NB4 (cell line): ENCODE measurements around the gene NTM.

ENCODE experiments used
- DNase-seq: peaks from one replicate; pipeline ENCODE4 v3.0.0; 2010; ENCODE audit warnings: low read depth
- H3K4me3 ChIP-seq: one replicate; pipeline ENCODE4 v1.5.1; 2011; ENCODE audit warnings: mild to moderate bottlenecking, low read depth, low read length, moderate library complexity
- CTCF ChIP-seq: IDR thresholded peaks from one replicate; pipeline ENCODE4 v1.5.1; 2012; ENCODE audit warnings: low read depth, low read length
- MAX ChIP-seq: IDR thresholded peaks from 2 replicates; pipeline ENCODE4 v1.6.1; 2011; ENCODE audit warnings: low read depth, low read length
- MYC ChIP-seq: IDR thresholded peaks from 2 replicates; pipeline ENCODE4 v1.6.1; 2011; ENCODE audit warnings: low read depth, low read length
- POLR2A ChIP-seq: IDR thresholded peaks from 2 replicates; pipeline ENCODE4 v1.6.1; 2011; ENCODE audit warnings: mild to moderate bottlenecking; ENCODE audit not compliant: insufficient read length; ENCODE audit errors: extremely low read depth

NTM gene

GRCh38 chr11:131682373-131683015 is 312.1 kb downstream of the NTM start:
- no peak for TF ChIP-seq MYC
- no peak for TF ChIP-seq CTCF
- TF ChIP-seq POLR2A = no peak
- TF ChIP-seq MAX = no peak
- no peak for DNase-seq
- no peak overlapping the region for H3K4me3 ChIP-seq

- no peak for TF ChIP-seq MAX
- TF ChIP-seq MYC = no peak
- no peak for TF ChIP-seq POLR2A
- H3K4me3 ChIP-seq = no peak overlapping the region
- no peak for DNase-seq
These were observed 312.7 kb downstream of the NTM start for GRCh38 chr11:131683131-131683530.

DNA sequence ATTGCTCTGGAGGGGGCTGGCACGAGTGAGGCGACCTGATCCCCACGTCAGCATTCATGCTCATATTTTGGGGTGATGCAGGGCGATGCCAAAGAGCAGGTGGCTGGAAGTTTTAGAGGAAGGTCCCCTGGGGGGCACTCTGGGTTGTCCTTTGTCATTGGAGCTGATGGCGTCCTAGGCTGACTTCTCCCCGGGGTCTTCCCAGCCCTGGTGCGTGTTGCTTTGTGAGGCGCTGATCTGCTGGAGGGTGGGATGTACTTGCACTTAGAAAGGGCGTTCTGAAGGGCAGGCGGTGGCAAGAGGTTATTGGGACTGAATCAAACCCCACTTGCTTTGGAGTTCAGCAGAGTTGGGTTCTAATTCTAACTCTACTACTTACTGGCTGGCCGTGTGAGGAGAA is 313.3 kb downstream of the NTM start:
- no peak for DNase-seq
- no peak overlapping the region for H3K4me3 ChIP-seq
- TF ChIP-seq MAX (no peak), CTCF (no peak), POLR2A (no peak), MYC (no peak)

DNA sequence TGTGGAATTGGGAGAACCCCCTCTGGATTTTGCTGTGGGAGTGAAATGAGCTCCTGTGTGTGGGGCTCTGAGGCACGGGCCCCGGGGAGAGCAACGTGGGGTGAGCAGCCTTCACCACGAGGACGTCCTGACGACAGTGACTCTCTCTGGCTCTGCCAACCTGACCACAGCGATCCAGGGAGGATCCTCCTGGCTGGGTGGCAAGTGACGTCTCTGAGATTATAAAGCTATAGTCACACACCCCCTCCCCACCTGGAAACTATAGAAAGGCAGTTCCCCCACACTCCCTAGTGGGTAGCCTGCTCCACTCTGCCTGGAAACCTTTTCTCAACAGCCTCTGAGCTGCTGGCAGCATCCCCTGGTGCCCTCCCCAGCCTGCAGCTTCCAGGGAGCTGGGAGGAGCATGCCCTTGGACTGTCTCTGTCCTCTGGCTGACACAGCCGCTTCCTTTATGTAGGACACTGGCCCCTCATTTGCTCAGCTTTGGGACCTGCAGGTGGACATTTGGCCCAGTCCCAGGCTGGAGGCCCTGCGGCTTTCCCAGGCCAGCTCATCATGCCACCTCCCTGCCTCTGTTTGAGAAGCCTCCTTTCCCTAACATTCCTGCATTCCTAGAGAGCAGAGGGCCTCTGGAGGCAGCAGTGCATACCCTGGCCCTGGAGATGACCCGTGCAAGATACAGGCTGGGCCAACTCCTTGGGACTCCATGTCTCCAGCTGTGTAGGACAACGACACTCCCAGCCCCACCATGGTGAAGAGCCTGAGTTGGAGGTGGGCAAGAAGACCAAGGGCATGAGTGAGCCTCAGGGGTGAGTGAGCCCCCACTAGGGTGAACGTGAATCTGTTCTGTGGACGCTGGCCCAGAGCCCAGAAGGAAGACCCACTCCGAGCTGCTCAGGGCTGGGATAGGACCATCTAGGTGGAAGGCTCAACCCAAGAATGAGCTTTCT is 314.0 kb downstream of the NTM start:
- TF ChIP-seq CTCF (no peak), MYC (no peak), MAX (no peak), POLR2A (no peak)
- DNase-seq = no peak

GRCh38 chr11:131685206-131685605 is 314.8 kb downstream of the NTM start:
- DNase-seq = no peak
- no peak overlapping the region for H3K4me3 ChIP-seq
- no peak for TF ChIP-seq CTCF
- TF ChIP-seq POLR2A = no peak
- TF ChIP-seq MYC = no peak
- no peak for TF ChIP-seq MAX

More for the DNA sequence above, 314.0 kb downstream of the NTM start:
- H3K4me3 ChIP-seq = no peak overlapping the region

DNA sequence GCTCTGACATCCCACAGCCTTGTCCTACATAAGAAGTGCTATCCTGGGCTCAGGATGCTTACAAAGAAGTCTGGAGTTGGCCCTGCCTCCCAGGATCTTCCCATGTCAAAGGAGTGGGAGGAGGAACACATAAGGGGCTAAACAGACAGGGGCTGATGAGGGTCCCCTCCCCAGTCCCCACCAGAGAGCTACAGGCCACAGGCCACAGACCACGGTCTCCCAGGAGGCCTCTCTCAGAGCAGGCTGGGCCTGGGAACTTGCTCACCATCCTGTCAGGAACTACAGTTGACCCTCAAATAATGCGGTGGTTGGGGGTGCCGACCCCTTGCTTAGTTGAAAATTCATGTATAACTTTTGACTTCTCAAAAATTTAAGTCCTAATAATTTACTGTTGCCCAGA is 315.5 kb downstream of the NTM start:
- TF ChIP-seq MAX (no peak), CTCF (no peak), POLR2A (no peak), MYC (no peak)
- H3K4me3 ChIP-seq = no peak overlapping the region

More for the DNA sequence above, 315.5 kb downstream of the NTM start:
- no peak for DNase-seq
